ENCODE data around the gene KIAA1328.

GRCh38 chr18:36867056-36867455 is 38.1 kb downstream of the KIAA1328 start:
- TF ChIP-seq POLR2AphosphoS5 (IDR thresholded peaks at IDR 0.05; ENCODE audit: insufficient read depth, low read depth, low read length) (no peak), CTCF (IDR thresholded peaks at IDR 0.05; ENCODE audit: extremely low read depth in 1 of 2, insufficient read depth in 1 of 2, low read depth in 1 of 2, low read length in 2 of 2) (no peak), MYC (IDR thresholded peaks at IDR 0.05; ENCODE audit: low read depth, low read length) (no peak), MAX (IDR thresholded peaks at IDR 0.05; ENCODE audit: insufficient read depth, insufficient read length) (no peak), POLR2A (IDR thresholded peaks at IDR 0.05; ENCODE audit: low read depth, low read length) (no peak), EZH2 (IDR thresholded peaks at IDR 0.05; ENCODE audit: borderline replicate concordance, low read depth, low read length, severe bottlenecking) (no peak), FOS (IDR thresholded peaks at IDR 0.05; ENCODE audit: borderline replicate concordance, insufficient read depth, low read length) (no peak)
